ENCODE data around the gene IL5.

DNA sequence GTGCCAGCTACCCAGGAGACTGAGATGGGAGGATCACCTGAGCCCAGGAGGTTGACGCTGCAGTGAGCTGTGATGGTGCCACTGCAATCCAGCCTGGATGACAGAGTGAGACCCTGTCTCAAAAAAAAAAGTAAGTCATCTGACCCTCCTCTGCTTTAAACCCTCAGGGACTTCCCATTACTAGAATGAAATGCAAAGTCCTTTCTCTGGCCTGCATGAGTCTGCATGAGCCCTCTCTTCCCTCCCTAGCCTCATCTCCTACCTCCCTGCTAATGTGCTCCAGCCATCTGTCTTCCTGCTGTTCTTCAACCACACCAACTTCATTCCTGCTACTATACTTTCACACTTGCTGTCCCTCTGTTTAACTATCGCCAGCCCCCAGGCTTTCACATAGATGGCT is 15.3 kb downstream of the IL5 start:
- TF ChIP-seq, protein P1, sequence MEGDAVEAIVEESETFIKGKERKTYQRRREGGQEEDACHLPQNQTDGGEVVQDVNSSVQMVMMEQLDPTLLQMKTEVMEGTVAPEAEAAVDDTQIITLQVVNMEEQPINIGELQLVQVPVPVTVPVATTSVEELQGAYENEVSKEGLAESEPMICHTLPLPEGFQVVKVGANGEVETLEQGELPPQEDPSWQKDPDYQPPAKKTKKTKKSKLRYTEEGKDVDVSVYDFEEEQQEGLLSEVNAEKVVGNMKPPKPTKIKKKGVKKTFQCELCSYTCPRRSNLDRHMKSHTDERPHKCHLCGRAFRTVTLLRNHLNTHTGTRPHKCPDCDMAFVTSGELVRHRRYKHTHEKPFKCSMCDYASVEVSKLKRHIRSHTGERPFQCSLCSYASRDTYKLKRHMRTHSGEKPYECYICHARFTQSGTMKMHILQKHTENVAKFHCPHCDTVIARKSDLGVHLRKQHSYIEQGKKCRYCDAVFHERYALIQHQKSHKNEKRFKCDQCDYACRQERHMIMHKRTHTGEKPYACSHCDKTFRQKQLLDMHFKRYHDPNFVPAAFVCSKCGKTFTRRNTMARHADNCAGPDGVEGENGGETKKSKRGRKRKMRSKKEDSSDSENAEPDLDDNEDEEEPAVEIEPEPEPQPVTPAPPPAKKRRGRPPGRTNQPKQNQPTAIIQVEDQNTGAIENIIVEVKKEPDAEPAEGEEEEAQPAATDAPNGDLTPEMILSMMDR (IDR thresholded peaks at IDR 0.05 in 8 of 11, conservative IDR thresholded peaks at IDR 0.05 in 3 of 11) = no peak
- no peak for TF ChIP-seq POLR2A (IDR thresholded peaks at IDR 0.05)
- no peak for TF ChIP-seq POLR2AphosphoS5 (IDR thresholded peaks at IDR 0.05)

All from spleen (tissue), 7 donors.